Epidermal melanocyte (primary cell): Measurements from ENCODE around the gene RPS21.

Experiments
- DNase-seq: peaks from one replicate; pipeline ENCODE4 v3.0.0; 2011; ENCODE audit warnings: low spot score; ENCODE audit not compliant: insufficient read length

RPS21 gene

DNA sequence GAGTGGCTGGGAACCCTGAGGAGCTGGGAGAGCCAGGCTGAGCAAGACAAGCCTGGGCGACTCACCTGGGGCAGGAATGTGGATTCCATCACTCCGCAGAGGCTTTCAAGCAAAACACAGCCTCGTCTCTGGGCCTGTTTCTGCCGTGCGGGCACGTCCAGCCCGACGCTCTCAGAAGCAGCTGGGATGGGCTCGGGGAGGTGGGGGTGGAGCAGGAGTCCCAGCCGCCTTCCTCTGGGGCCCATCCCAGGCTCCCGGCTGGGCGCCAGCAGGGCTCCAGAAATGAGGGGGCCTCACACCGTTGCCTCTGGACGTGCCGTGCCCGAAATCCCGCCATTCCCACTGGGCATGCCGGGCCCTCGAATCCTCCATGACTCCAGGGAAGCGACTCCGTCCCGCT is 8.7 kb upstream of the RPS21 start:
- DNase-seq = no peak

DNA sequence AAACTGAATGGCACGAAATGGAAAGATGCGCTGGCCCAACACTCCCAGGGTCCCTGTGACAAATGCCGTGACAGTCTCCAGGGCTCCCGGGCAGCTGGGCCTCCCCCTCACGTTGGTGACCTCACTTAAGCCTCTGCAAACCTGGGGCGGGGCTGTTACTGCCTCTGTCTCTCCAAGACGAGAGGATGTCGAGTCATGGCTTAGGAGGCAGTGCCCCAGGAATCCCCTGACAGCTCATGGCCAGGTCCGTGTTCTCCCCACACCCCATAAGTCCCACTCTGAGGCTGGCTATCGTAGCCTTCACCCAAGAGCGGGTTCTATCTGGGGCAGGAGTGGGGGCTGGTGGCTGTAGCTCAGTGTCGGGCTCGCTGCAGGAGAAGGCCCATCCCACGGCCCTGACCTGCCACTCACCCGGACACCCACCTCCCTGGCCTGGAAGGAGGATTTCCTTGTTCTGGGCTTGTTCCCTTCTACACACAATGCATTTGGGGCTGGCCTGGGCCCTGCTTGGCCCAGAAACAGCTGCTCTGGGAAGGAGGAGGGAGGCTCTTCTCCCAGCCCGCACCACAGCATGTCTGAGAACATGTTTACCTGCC is 5.6 kb upstream of the RPS21 start:
- no peak for DNase-seq

DNA sequence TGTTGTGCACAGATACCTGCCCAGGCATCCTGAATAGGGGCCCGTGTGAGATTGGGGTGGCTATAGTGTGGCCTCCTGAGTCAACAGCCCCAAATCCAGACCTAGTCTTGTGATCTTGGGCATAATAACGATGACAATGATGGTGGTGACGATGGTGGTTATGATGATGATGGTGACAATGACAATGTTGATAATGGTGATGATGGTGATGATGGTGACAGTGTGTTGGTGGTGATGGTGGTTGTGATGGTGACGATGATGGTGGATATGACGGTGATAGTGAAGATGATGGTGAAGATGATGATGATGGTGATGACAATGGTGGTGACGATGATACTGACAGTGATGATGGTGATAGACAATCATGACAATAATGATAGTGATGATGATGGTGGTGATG is 5.1 kb upstream of the RPS21 start:
- no peak for DNase-seq

DNA sequence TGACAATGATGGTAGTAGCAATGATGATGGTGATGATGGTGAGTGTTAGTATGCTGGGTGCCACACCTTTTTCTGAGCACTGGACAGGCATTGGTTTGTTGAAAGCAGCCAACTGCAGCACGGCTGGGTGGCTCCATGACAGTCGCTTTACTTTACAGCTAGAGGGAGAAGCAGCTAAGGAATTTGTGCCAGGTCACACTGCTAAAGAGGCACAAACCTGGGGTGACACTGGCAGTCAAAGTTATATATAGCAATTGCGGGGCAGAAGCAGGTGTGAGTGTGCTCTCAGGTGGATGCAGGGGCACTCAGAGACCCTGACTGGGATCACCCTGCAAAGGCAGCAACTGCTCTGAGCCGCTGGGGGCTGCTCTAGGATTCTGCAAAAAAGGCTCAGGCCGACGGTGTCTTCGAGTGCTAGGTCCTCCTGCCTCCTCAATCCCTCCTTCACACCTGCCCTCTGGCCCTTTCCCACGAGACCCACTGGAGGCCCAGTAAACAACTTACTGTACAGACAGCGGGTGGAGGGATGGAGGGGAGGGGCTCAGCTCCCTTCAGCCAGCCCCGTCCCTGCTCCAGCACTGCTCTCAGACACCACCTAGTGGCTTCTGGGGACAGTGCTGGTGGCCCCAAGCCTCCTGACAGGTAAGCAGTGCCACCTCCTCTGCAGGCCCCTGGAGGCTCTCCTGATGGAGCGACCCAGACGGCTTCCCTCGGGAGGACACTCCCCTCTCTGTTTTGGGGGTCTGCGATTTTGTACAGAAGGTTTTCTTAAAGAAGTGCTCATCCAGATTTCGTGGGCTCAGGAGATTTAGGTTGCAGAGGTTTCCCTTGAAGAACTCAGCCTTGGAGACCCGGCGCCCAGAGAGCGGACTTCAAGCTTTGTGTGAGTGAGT is 4.4 kb upstream of the RPS21 start:
- no peak for DNase-seq

DNA sequence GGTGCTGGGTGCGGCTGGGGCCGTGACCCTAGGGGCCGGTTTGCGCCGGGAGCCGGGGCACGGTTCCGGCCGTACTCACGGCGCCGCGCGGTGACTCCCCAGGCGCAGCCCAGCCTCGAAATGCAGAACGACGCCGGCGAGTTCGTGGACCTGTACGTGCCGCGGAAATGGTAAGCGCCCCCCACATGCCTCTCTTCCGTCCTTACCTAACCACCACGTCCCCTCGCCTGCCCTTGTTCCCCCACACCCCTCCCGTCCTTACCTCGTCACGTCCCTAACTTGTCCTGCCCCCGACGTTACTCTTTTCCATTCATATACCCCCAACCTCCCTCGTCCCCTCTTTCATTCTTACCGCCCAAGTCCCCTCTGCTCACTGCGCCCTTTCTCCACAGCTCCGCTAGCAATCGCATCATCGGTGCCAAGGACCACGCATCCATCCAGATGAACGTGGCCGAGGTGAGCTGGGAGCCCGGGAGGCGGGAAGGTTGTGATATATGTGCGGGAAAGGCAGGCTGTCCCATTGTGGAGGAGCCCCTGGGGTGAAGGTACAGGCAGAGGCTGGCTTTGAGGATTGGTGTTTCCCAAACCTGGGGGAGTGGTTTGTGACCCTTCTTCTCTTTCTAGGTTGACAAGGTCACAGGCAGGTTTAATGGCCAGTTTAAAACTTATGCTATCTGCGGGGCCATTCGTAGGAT is 463 bp downstream of the RPS21 start:
- DNase-seq = no peak

DNA sequence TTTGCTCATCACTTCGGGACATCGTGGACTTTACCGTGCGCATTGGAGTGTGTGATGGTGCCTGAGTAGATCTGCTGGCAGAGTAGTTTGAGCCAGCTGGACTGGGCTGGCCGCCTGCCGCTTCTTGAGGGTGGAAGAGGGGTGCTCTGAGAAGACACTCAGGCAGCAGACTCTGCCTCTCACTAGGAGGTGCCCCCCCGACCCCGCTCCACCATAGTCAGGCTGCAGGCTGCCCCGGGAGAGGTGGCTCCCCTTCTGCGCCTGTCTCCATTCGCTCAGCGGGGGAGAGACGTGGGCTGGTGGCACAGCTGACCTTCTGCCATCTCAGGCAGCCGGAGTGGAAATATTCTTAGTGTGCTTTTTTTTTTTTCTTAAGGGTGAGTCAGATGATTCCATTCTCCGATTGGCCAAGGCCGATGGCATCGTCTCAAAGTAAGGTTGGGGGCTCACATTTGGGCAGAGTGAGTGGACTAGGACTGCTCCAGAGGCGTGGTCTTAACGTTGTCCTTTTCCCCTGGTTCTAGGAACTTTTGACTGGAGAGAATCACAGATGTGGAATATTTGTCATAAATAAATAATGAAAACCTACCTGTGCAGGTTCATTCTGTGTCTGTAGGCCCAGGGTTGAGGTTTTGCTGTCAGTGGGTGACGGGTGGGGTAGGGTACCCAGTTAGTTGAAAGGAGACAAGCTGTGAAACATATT is 1.2 kb downstream of the RPS21 start:
- DNase-seq = no peak

DNA sequence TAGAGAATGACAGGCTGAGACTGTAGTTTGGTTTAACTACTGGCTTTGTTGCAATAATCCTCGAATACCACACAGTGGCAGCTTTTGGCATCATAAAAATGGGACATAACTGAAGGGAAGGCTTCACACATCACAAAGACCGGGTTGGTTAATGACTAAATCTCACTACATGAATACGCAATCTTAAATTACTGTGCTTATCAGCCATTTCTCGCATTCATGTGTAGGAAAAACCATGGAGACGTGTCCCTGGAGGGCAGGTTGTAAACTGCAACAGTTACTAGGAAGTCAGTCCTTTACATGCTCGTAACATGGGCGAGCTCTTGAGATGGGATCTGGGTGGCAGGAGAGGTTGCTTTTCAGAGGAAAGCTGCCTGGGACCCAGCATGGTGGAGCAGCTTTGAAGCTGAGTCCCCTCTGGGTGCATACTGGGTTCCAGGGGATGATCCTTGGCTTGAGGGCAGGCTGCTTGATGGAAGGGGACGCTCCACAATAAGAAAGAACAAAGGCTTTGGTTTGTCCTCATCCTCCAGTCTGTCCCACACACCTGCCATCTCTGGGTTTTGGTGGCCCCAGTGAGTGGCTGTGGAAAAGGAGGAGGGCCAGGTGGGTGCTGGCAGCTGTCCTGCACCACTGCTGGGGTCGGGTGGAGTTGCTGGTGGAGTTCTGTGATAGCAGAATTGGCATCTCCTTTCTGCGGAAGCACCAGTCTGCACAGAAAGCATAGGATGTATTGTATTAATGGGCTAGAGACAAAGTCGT is 2.1 kb downstream of the RPS21 start:
- DNase-seq = no peak

DNA sequence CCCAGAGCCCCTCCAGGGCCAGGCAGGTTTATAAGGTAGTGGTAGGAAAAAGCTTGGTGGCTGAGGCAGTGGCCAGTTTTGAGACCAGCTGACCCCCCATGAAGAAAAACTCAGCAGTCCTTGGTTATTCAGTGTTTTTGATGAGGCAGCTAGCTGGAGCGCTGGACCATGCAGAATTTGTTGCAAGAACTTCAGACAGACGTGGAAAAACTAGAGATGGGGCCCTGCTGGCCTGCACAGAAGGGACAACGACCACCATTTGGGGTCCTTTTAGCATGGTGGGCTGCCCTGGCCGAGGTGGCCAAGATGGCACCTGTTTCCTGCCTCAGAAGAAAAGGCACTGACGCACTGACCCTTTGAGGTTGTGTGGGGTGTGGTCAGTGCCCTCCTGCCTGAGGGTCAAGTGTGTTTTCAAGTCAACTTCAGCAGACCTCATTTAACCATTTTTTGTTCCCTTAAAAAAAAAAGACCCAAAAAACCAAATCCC is 2.7 kb downstream of the RPS21 start:
- DNase-seq = no peak

DNA sequence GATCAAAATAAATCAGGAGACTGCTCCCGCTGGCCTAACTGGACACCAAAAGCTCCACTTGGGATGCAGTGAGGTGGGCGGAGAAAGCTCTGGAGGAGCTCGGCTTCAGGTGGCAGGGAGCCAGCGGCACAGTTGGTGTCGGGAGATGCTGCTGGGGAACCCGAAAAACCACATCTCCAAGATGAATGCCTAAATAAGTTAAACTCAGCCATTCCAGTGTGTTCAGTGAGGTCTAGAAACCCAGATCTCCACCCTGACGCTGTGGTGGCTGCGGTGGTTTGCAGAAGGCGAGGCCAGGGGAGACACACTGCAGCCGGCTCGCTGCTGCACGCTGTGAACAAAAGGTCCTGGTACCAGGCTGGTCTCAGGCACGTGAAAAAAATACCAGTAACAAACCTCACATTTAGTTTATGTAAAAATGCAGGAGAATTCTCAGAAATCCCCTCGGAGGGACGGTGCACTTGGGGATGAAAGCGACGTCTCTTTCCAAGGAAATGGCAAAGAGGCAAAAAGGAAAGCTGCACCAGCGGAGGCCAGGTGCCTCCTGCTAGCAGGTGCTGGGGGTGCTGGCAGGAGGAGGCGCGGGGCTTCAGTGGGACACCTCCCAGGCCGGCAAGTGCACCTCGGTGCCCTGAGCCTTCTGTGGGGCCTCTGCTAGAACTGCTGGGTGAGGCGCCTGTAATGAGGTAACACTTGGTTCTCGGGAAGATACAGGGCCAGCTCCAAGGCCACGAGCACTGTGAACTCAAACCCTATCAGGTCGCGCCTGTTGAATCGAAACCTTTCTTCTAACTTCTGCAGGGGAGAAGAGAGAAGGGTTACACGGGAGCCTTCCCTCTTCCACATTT is 3.6 kb downstream of the RPS21 start:
- DNase-seq = no peak

DNA sequence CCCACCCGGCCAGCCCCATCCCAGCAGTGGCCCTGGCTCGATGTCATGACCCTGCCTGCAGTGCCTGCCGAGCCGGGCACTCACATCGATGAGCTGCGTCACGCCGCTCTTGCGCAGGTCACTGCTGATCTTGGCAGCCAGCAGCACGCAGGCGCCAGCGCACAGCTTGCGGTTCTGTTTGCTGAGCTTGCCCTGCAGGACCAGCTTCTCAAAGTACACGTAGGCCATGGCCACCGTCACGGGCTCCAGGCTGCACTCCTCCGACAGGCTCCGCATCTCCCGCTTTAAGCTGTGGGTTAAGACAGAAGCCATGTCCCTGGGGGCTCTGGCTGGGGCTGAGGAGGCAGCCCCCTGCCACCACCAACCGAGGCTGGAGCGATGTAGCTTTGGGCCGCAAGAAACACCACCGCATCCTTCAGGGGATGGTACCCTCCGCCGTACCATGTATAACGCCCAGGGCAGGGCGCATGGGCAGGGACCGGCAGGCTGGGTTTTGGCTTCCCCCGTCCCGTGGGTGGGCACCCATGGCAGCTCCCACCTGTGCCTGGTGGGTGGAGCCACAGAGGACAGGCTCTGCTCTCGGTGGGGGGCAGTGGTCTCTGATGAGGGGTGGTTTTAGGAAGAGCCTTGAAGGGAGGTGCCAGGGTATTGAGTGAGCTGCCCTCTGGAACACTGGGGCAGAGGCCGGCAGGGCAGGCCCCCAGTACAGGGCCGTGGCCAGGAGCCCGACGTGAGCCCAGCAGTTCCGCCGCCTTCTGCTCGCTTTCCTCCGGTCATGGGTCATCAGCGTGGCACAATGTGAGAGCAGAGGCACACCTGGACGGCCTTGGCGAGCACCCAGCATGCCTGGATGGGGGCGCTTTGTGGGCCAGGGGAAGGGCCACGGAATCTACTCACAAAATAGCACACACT is 4.5 kb downstream of the RPS21 start:
- no peak for DNase-seq

DNA sequence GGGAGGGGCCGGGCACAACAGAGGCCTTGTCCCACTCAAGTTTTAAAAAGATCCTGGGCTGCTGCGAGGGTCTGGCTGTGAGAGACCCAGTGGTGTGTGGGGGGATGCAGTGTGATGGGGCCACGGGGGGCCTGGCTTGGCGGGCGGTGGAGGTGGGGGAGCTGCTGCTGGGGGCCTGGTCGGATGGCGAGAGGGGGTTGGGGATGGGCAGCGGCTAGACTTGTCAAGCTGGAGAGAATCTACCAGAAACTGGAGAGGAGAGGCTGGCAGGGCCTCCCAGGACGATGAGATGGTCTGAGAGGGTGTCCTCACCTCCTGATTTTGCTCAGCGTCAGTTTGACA is 5.1 kb downstream of the RPS21 start:
- no peak for DNase-seq

DNA sequence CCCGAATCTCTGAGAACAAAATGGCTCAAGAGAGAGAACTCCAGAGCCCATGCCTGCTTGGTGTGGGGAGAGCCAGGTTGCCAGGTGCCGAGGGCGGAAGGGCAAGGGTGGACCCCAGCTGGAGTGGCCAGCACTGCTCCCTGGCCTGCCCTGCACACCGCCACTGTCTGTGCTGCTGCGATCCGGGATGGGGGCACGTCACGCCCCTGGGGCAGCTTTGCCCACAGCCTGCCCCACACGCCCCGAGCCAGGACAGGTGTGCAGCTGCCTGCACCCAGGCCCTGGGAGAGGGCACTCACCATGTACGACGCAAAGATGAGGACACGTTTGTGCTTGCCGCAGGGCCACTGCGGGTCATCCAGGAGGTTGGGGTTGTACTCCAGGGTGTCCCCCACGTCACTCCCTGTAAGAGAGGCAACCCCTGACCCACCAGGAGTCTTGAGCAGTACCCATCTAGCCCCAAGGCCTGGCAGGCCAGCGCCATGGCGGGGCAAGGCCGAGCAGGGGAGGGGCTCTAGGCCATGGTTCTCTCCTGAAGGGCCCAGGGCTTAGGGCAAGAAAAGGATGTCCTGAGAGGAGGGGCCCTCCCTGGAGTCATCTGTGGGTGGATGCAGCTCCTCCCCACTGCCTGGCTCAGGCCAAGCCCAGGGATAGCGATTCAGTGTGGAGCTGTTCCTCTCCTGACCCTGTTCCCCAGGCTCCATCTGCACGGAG is 5.9 kb downstream of the RPS21 start:
- DNase-seq = no peak

DNA sequence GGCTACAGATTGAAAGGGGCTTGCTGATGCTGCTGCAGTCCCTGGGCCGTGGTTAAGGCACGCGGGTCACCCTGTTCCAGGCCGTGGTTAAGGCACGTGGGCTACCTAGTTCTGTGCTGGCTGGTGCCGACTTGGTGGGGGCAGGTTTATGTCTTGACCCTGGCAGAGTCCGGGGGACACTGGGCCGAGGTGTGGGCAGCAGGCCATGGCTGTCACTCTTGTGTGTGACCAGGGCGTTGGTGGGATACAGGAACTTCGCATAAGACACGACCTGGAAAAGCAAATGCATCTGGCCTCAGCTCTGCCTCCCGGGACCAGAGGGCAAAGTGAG is 6.4 kb downstream of the RPS21 start:
- DNase-seq = no peak

DNA sequence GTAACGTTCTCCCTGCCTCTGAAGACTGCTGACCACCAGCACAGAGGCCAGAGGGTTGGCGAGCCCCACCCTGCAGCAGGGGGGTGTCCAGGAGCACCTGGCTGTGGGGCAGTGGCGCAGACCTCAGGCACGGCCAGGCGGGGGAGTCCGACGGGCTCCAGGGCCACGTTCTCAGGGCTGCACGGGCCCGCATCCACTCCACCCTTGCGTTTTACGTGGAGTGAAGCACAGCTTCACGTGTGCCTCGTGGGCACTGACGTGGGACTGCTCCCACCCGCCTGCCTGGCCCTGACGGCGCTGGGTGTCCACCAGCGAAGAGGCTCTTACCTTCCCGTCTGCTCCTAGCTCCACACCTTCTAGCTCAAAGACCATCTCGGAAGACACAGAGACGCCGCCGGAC is 6.9 kb downstream of the RPS21 start:
- no peak for DNase-seq

DNA sequence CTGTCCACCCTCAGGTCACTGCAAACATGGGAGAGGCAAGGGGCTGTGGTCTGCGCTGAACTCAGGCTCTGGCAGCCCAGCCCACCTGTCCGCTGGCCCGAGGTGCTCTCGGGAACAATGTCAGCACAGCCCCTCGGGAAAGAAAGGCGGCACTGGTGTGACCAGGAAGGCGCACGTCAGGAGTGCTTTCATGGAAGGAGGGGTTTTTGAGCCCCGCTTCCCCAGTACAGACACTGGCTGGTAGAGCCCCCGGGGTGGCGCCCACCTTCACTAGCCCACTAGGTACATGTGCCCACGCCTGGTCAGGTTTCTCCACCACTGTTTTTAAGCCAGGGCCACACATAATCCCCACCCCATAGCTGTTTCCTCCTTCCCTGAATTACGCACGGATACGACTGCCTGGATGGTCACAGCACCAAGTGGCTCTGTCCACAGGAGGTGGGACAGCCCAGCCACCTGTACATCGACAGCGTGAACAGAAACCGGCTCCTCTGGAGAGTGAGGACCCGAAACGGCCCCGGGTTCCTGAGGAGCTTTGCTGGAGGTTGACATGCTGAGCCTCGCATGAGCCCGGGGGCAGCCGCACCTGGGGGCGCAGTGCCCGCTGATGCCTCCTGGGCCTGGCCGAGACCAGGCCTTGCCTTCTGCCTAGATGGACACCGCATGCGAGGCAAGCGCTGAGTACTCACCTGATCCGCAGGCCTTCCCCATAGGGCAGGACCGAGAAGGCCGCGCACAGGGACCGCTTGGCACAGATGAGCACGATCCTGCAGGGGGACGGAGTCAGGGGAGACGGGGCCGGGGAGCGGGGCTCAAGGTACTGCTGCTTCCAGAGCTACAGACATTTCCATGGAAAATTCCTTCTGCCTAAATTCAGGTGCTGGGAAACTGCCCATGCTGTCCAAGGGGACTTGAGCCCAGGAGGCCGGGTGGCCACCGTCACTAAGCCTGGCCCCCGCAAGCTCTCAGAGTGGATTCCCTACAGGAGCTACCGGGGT is 7.6 kb downstream of the RPS21 start:
- DNase-seq = no peak

DNA sequence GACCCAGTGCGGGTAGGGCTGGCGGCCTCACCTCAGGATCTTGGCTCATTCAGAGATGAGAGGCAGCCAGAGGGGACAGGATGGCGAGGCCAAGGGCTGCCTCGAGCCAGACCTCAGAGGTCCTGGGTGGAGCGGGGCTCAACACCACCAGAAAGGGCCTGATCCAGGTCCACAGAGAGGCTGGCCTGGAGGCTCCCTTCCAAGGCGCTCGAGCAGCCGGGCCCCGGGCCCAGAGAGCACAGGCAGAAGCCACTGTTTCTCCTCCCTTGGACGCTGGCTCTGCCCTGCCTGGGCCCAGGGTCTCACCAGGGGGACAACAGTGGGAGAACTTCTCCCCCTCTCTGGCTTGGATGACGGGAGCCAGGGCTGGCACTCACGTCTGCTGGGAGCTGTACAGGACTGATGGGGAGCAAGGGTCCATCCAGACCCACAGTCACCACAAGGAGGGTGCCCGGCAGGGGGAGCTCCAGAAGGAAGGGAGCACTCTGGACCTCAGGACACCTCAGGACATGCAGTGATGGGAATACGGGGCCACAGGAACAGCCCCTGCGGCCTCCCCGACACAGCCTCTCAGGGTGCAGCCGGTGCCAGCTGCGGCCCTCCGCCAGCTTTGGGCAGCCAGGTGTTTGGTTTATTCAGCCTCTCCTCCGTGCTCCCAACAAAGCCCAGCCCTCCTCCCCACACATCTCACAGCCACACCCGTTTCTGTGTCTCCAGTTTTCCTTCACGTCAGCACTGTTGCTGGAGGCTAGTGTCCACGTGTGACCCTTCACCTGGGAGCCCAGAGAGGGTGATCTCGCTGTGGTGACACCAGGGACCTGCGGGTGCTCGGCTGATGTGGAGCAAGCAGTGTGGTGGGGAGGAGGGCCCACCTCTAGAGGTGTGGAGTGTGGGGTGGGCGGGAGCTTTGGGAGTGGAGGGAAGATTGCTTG is 8.7 kb downstream of the RPS21 start:
- DNase-seq = no peak
